ENCODE data around the gene RHBDL1.

The RHBDL1 gene

GRCh38 chr16:635573-636205, 39.8 kb upstream of the RHBDL1 start:
- DNase-seq (ENCODE audit: low read depth) = peak; percentile 24
- TF ChIP-seq MYC (IDR thresholded peaks at IDR 0.05; ENCODE audit: low read depth, low read length) (no peak), MAX (IDR thresholded peaks at IDR 0.05; ENCODE audit: low read depth, low read length) (no peak), POLR2A (IDR thresholded peaks at IDR 0.05; ENCODE audit: extremely low read depth, insufficient read length) (no peak)
- TF ChIP-seq, protein P1, sequence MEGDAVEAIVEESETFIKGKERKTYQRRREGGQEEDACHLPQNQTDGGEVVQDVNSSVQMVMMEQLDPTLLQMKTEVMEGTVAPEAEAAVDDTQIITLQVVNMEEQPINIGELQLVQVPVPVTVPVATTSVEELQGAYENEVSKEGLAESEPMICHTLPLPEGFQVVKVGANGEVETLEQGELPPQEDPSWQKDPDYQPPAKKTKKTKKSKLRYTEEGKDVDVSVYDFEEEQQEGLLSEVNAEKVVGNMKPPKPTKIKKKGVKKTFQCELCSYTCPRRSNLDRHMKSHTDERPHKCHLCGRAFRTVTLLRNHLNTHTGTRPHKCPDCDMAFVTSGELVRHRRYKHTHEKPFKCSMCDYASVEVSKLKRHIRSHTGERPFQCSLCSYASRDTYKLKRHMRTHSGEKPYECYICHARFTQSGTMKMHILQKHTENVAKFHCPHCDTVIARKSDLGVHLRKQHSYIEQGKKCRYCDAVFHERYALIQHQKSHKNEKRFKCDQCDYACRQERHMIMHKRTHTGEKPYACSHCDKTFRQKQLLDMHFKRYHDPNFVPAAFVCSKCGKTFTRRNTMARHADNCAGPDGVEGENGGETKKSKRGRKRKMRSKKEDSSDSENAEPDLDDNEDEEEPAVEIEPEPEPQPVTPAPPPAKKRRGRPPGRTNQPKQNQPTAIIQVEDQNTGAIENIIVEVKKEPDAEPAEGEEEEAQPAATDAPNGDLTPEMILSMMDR (IDR thresholded peaks at IDR 0.05; ENCODE audit: low read depth, low read length) = no peak
- peak overlapping the region; percentile 64 for H3K4me3 ChIP-seq (ENCODE audit: low read depth, low read length)

GRCh38 chr16:636206-637080, 39.0 kb upstream of the RHBDL1 start, which contains the start of gene METTL26:
TSS of gene METTL26 (minus strand) at chr16:636305. CDS start at chr16:636290, 15 bp downstream.
- peak; percentile 92 for DNase-seq (ENCODE audit: low read depth)
- peak within 1 kb of the TSS; percentile 64 for H3K4me3 ChIP-seq (ENCODE audit: low read depth, low read length)
- TF ChIP-seq, protein P1 (IDR thresholded peaks at IDR 0.05; ENCODE audit: low read depth, low read length) = no peak
- peak; percentile 89 for TF ChIP-seq MAX (IDR thresholded peaks at IDR 0.05; ENCODE audit: low read depth, low read length)
- peak; percentile 75 for TF ChIP-seq POLR2A (IDR thresholded peaks at IDR 0.05; ENCODE audit: extremely low read depth, insufficient read length)
- peak; percentile 98 for TF ChIP-seq MYC (IDR thresholded peaks at IDR 0.05; ENCODE audit: low read depth, low read length)

- TF ChIP-seq, protein P1 (IDR thresholded peaks at IDR 0.05; ENCODE audit: low read depth, low read length) = no peak
- TF ChIP-seq MAX (IDR thresholded peaks at IDR 0.05; ENCODE audit: low read depth, low read length) = no peak
- no peak for TF ChIP-seq POLR2A (IDR thresholded peaks at IDR 0.05; ENCODE audit: extremely low read depth, insufficient read length)
- no peak for TF ChIP-seq MYC (IDR thresholded peaks at IDR 0.05; ENCODE audit: low read depth, low read length)
Measured at GRCh38 chr16:637081-638018, 38.1 kb upstream of the RHBDL1 start.

GRCh38 chr16:638034-638543, 37.4 kb upstream of the RHBDL1 start:
- TF ChIP-seq POLR2A (IDR thresholded peaks at IDR 0.05; ENCODE audit: extremely low read depth, insufficient read length) (no peak), MAX (IDR thresholded peaks at IDR 0.05; ENCODE audit: low read depth, low read length) (no peak), MYC (IDR thresholded peaks at IDR 0.05; ENCODE audit: low read depth, low read length) (no peak)
- TF ChIP-seq, protein P1 (IDR thresholded peaks at IDR 0.05; ENCODE audit: low read depth, low read length) = no peak
- no peak overlapping the region for H3K4me3 ChIP-seq (ENCODE audit: low read depth, low read length)
- no peak for DNase-seq (ENCODE audit: low read depth)

More at GRCh38 chr16:637081-638018, 38.1 kb upstream of the RHBDL1 start:
- peak; percentile 83 for DNase-seq (ENCODE audit: low read depth)
- peak overlapping the region; percentile 59 for H3K4me3 ChIP-seq (ENCODE audit: low read depth, low read length)

GRCh38 chr16:638836-639235, 36.6 kb upstream of the RHBDL1 start:
- TF ChIP-seq MYC (IDR thresholded peaks at IDR 0.05; ENCODE audit: low read depth, low read length) (no peak), MAX (IDR thresholded peaks at IDR 0.05; ENCODE audit: low read depth, low read length) (no peak), POLR2A (IDR thresholded peaks at IDR 0.05; ENCODE audit: extremely low read depth, insufficient read length) (no peak)
- TF ChIP-seq, protein P1 (IDR thresholded peaks at IDR 0.05; ENCODE audit: low read depth, low read length) = no peak
- no peak for DNase-seq (ENCODE audit: low read depth)
- H3K4me3 ChIP-seq (ENCODE audit: low read depth, low read length) = no peak overlapping the region
